ENCODE results near the gene DHDDS. TPM values are rescaled to one million over a fixed set of nuclear protein-coding genes. Genes with fewer than 3 reads are reported as not detected.

Gene DHDDS
- total RNA-seq, 1 donor from 2014 or later = 34.9 TPM

GRCh38 chr1:26517766-26518049, 85.6 kb downstream of the DHDDS start:
- intact Hi-C loops (cut with DNase I) = no loop called here

GRCh38 chr1:26518355-26518754, 86.2 kb downstream of the DHDDS start:
- no peak for DNase-seq (ENCODE audit: low spot score)
- intact Hi-C loops (cut with DNase I) = no loop called here

More at GRCh38 chr1:26517766-26518049, 85.6 kb downstream of the DHDDS start:
- DNase-seq (ENCODE audit: low spot score) = no peak

DNA sequence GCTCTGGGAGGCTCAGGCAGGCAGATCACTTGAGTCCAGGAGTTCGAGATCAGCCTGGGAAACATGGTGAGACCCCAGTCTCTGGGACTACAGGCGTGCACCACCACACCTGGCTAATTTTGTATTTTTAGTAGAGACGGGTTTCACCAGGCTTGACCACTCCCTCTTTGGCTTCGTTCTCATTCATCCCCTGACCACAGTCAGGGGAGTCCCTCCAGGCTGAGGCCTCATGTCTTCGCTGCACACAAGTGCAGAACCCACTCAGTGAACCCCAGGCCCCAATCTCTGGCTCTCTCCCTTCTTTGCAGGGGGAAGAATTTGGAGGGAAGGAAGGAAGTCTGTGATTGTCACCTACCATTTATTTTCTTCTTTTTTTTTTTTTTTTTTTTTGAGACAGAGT, 88.2 kb downstream of the DHDDS start:
- intact Hi-C loops (cut with DNase I) = no loop called here
- DNase-seq (ENCODE audit: low spot score) = no peak

Other genes with a start within 250 kb of the DHDDS start
- gene CATSPER4, start 241.7 kb upstream of the DHDDS start, total RNA-seq = not detected
- gene CEP85, start 198.1 kb upstream of the DHDDS start, total RNA-seq = 25.8 TPM
- gene SH3BGRL3, start 152.2 kb upstream of the DHDDS start, total RNA-seq = 55.0 TPM
- 8.3 TPM for gene UBXN11, start 125.7 kb upstream of the DHDDS start, total RNA-seq
- gene CD52, start 114.4 kb upstream of the DHDDS start, total RNA-seq = 4.6 TPM
- gene CRYBG2, start 78.2 kb upstream of the DHDDS start, total RNA-seq = not detected
- gene ZNF683, start 59.6 kb upstream of the DHDDS start, total RNA-seq = not detected
- gene LIN28A, start 21.5 kb upstream of the DHDDS start, total RNA-seq = not detected
- 162 TPM for gene HMGN2, start 40.1 kb downstream of the DHDDS start, total RNA-seq
- gene RPS6KA1, start 97.4 kb downstream of the DHDDS start, total RNA-seq = 3.3 TPM

Data from cardiac septum (tissue), 1 donor.